ENCODE data around the gene LY6G5B.

LY6G5B gene

GRCh38 chr6:31711233-31711632 lies 41.5 kb downstream of the LY6G5B start:
- no peaks in the 10 kb centered on the region for H3K27me3 ChIP-seq (ENCODE audit: insufficient read depth, low read length, poor library complexity)
- no peak overlapping the region for H3K27ac ChIP-seq (ENCODE audit: low read length)
- DNase-seq, result no peak
- no peaks in the 10 kb centered on the region for H3K36me3 ChIP-seq (ENCODE audit: insufficient read depth, low read length)
- no peaks in the 10 kb centered on the region for H3K4me1 ChIP-seq (ENCODE audit: insufficient read depth, low read length)
- H3K9ac ChIP-seq (ENCODE audit: low read depth, low read length), result no peak overlapping the region
- no peak; the same call in 2 of the 3 replicates for ATAC-seq (ENCODE audit: insufficient read depth, low read depth)
- no peak overlapping the region for H3K4me2 ChIP-seq (ENCODE audit: insufficient read depth, low read length)
- no peak overlapping the region for H3K4me3 ChIP-seq (ENCODE audit: low read depth in 1 of 2, low read length in 2 of 2)
- H3K79me2 ChIP-seq (ENCODE audit: insufficient read depth, low read length), result no peaks in the 10 kb centered on the region
- H2AFZ ChIP-seq (ENCODE audit: low read depth, low read length), result no peak overlapping the region
- TF ChIP-seq EZH2 (IDR thresholded peaks at IDR 0.05; ENCODE audit: borderline replicate concordance, low read depth, low read length, severe bottlenecking), result no peak
- TF ChIP-seq CTCF (IDR thresholded peaks at IDR 0.05; ENCODE audit: borderline replicate concordance, extremely low read depth, low read length, poor library complexity, severe bottlenecking), result no peak
- H4K20me1 ChIP-seq (ENCODE audit: insufficient read depth, low read length), result no peaks in the 10 kb centered on the region
- no peaks in the 10 kb centered on the region for H3K9me3 ChIP-seq (ENCODE audit: insufficient read depth, low read length, severe bottlenecking)

- no peak overlapping the region for H3K4me2 ChIP-seq (ENCODE audit: insufficient read depth, low read length)
- no peak for DNase-seq
These were observed 42.5 kb downstream of the LY6G5B start for GRCh38 chr6:31712296-31712695.

GRCh38 chr6:31713465-31713864 lies 43.7 kb downstream of the LY6G5B start:
- DNase-seq, result no peak
- no peaks in the 10 kb centered on the region for H4K20me1 ChIP-seq (ENCODE audit: insufficient read depth, low read length)
- no peaks in the 10 kb centered on the region for H3K27me3 ChIP-seq (ENCODE audit: insufficient read depth, low read length, poor library complexity)
- no peak overlapping the region for H3K4me3 ChIP-seq (ENCODE audit: low read depth in 1 of 2, low read length in 2 of 2)
- H2AFZ ChIP-seq (ENCODE audit: low read depth, low read length), result no peak overlapping the region
- no peak overlapping the region for H3K4me2 ChIP-seq (ENCODE audit: insufficient read depth, low read length)
- H3K79me2 ChIP-seq (ENCODE audit: insufficient read depth, low read length), result no peaks in the 10 kb centered on the region
- TF ChIP-seq EZH2 (IDR thresholded peaks at IDR 0.05; ENCODE audit: borderline replicate concordance, low read depth, low read length, severe bottlenecking), result no peak
- no peak for TF ChIP-seq CTCF (IDR thresholded peaks at IDR 0.05; ENCODE audit: borderline replicate concordance, extremely low read depth, low read length, poor library complexity, severe bottlenecking)
- H3K27ac ChIP-seq (ENCODE audit: low read length), result no peak overlapping the region
- no peaks in the 10 kb centered on the region for H3K4me1 ChIP-seq (ENCODE audit: insufficient read depth, low read length)
- ATAC-seq (ENCODE audit: insufficient read depth, low read depth), result no peak
- H3K36me3 ChIP-seq (ENCODE audit: insufficient read depth, low read length), result no peaks in the 10 kb centered on the region
- no peaks in the 10 kb centered on the region for H3K9me3 ChIP-seq (ENCODE audit: insufficient read depth, low read length, severe bottlenecking)
- H3K9ac ChIP-seq (ENCODE audit: low read depth, low read length), result no peak overlapping the region

More at GRCh38 chr6:31712296-31712695, 42.5 kb downstream of the LY6G5B start:
- Histone ChIP-seq H3K79me2 (ENCODE audit: insufficient read depth, low read length) (no peaks in the 10 kb centered on the region), H3K9me3 (ENCODE audit: insufficient read depth, low read length, severe bottlenecking) (no peaks in the 10 kb centered on the region), H3K36me3 (ENCODE audit: insufficient read depth, low read length) (no peaks in the 10 kb centered on the region), H3K4me3 (ENCODE audit: low read depth in 1 of 2, low read length in 2 of 2) (no peak overlapping the region), H3K27ac (ENCODE audit: low read length) (no peak overlapping the region), H3K9ac (ENCODE audit: low read depth, low read length) (no peak overlapping the region), H4K20me1 (ENCODE audit: insufficient read depth, low read length) (no peaks in the 10 kb centered on the region), H3K27me3 (ENCODE audit: insufficient read depth, low read length, poor library complexity) (no peaks in the 10 kb centered on the region), H3K4me1 (ENCODE audit: insufficient read depth, low read length) (no peaks in the 10 kb centered on the region), H2AFZ (ENCODE audit: low read depth, low read length) (no peak overlapping the region)
- peak; percentile 70 for ATAC-seq (ENCODE audit: insufficient read depth, low read depth)
- TF ChIP-seq EZH2 (IDR thresholded peaks at IDR 0.05; ENCODE audit: borderline replicate concordance, low read depth, low read length, severe bottlenecking) (no peak), CTCF (IDR thresholded peaks at IDR 0.05; ENCODE audit: borderline replicate concordance, extremely low read depth, low read length, poor library complexity, severe bottlenecking) (peak; percentile 48)

All from DND-41 (cell line).